Naive thymus-derived CD8-positive, alpha-beta T cell (primary cell): Measurements from ENCODE around the gene KRT79. TPM values are rescaled to one million over a fixed set of nuclear protein-coding genes. Genes with fewer than 3 reads are reported as not detected.

Experiments used
- ATAC-seq, 2 donors: fragments of 150-1000 bp; cut with Tn5 transposase in 1 of 2; sonication (Bioruptor Pico), chemical (Tn5 transposase) in 1 of 2; 1 replicate in 1 of 2; 2 replicates in 1 of 2; pipeline ENCODE4 v1.10.0; 2021; ENCODE audit warnings: mild to moderate bottlenecking in 2 of 2, moderate library complexity in 2 of 2
- POLR2A ChIA-PET: fragments of 350-600 bp; sonication (Branson Sonifier 250); formaldehyde crosslinking; loops from one replicate; lab custom pipeline; 2021; ENCODE audit warnings: antibody characterized with exemption; lab: Charles Lee
- DNase-seq, 10 donors: peaks; one replicate each; pipeline versions ENCODE4 v3.0.0 to v3.0.0-alpha.2; 2020 to 2022
- H3K27ac Mint-ChIP-seq, 10 donors: one replicate each; pipeline ENCODE4 v1.8.0; 2020 to 2022; ENCODE audit warnings: mild to moderate bottlenecking in 10 of 10, mixed read lengths in 10 of 10, moderate library complexity in 4 of 10, inconsistent platforms in 1 of 10
- H3K27me3 Mint-ChIP-seq, 5 donors: one replicate each; pipeline ENCODE4 v1.8.0; 2021 to 2022; ENCODE audit warnings: mixed read lengths in 5 of 5
- H3K36me3 Mint-ChIP-seq, 3 donors: one replicate each; pipeline ENCODE4 v1.8.0; 2020 to 2022; ENCODE audit warnings: mixed read lengths in 3 of 3, mild to moderate bottlenecking in 2 of 3, inconsistent platforms in 1 of 3
- H3K4me1 Mint-ChIP-seq, 4 donors: one replicate each; pipeline ENCODE4 v1.8.0; 2021 to 2022; ENCODE audit warnings: mixed read lengths in 4 of 4
- H3K4me3 Mint-ChIP-seq, 10 donors: one replicate each; pipeline ENCODE4 v1.8.0; 2020 to 2022; ENCODE audit warnings: mild to moderate bottlenecking in 10 of 10, mixed read lengths in 10 of 10, moderate library complexity in 6 of 10, inconsistent platforms in 1 of 10
- H3K9me3 Mint-ChIP-seq, 9 donors: one replicate each; pipeline ENCODE4 v1.8.0; 2020 to 2022; ENCODE audit warnings: mixed read lengths in 9 of 9, mild to moderate bottlenecking in 3 of 9, inconsistent platforms in 1 of 9, moderate library complexity in 1 of 9
- polyA plus RNA-seq, 3 donors: library from polyadenylated mRNA; unstranded; fragments of 300-500 nt; fragmentation: Illumina TruSeq; gene quantifications; one replicate each; pipeline ENCODE4 v1.2.3, GENCODE V29; 2021
- total RNA-seq, 8 experiments: library from RNA in 2 of 8; stranded (reverse) in 2 of 8; gene quantifications; one replicate each; pipeline ENCODE4 v1.2.3 and lab custom pipeline; 2021 to 2026

Gene KRT79
- total and polyA plus RNA-seq, 5 experiments from 2014 or later = not detected

GRCh38 chr12:52788192-52788875, 45.8 kb downstream of the KRT79 start:
- ATAC-seq = no peak
- peaks cover 14 to 23% (median 18%) of the 10 kb centered on the region in 4 donors for H3K4me1 Mint-ChIP-seq
- POLR2A ChIA-PET = interaction anchor here (1.1 to 1.7 kb wide), 2 partner anchors 14 to 45 kb away, joined by 3 to 5 read pairs; partner anchors contain the start of gene KRT79
- H3K4me3 Mint-ChIP-seq = no peak overlapping the region
- H3K36me3 Mint-ChIP-seq = no peaks in the 10 kb centered on the region
- DNase-seq = no peak
- peak overlapping the region in 2 of 10 donors; percentile 8 to 51 for H3K27ac Mint-ChIP-seq
- peaks cover 13 to 50% (median 40%) of the 10 kb centered on the region in 5 donors for H3K27me3 Mint-ChIP-seq
- H3K9me3 Mint-ChIP-seq = peaks cover 0 to 9% (median 0%) of the 10 kb centered on the region in 9 donors

DNA sequence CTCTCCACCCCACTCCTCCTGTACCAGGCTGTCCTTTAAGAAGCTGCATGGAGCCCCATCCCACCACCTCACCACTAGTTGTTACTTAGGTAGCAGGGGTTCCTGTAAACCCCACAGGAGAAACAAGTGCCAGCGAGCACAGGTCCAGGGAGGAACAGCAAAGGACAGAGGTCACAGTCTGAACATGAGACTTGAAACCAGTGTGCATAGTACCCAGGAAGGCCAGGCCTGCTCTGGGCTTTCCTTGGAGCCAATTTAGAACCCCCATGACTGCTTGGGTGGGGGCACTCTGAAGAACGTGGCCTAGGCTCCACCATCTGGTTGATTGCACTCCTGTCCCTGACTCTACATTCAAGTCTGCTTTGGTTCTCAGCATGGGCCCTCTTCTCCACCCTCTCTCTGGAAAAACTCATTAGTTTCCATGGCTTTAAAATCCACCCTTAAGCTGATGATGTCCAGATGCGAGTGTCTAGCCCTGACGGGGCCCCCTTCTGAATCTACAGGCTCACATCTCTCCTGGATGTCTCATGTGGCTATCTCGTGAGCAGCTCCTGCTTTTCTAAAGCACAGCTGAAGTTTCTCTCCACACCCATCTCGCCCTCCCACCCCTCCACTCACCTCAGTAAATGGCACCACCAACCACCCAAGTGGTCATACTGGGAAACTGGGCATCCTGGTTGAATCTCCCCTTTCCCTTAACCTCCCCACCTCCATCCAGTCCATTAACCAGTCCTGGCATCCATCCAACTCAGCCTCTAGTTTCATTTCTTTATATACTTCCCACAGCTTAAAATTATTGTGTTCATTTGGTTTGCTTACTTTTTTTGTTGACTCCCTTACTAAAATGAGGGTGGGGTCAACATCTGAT, 46.6 kb downstream of the KRT79 start:
- H3K27me3 Mint-ChIP-seq = peaks cover 13 to 52% (median 40%) of the 10 kb centered on the region in 5 donors
- ATAC-seq (no peak), DNase-seq (no peak)
- no peak overlapping the region for H3K4me3 Mint-ChIP-seq
- peak overlapping the region in 3 of 10 donors; percentile 8 to 45 (median 32) for H3K27ac Mint-ChIP-seq
- H3K36me3 Mint-ChIP-seq = no peaks in the 10 kb centered on the region
- H3K4me1 Mint-ChIP-seq = peaks cover 14 to 23% (median 18%) of the 10 kb centered on the region in 4 donors
- peaks cover 0 to 9% (median 0%) of the 10 kb centered on the region in 9 donors for H3K9me3 Mint-ChIP-seq
- POLR2A ChIA-PET = interaction anchor here (1.7 kb wide), 1 partner anchor 46 kb away, joined by 5 read pairs; the partner anchor contains the start of gene KRT79

DNA sequence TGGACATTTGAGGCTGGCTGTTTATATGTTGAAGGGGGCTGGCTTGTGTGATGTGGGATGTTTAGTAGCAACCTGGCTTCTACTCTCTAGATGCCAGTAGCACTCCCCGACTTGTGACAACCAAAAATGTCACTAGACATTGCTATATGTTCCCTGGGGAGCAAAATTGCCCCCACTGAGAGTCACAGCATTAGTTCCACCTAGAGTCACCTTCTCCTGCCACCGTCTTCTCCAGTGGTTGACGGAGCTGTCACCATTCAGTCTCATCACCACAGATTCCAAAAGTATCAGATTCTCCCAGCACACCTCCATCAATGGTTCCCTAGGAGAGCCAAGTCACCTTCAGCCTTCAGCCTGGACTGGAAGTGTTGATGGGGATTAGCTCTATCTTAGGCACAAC, 49.2 kb downstream of the KRT79 start:
- Mint-ChIP-seq H3K36me3 (no peaks in the 10 kb centered on the region), H3K9me3 (peaks cover 0 to 9% (median 0%) of the 10 kb centered on the region in 9 donors), H3K27me3 (peaks cover 11 to 41% (median 34%) of the 10 kb centered on the region in 5 donors), H3K27ac (peak overlapping the region in 1 of 10 donors; percentile 48), H3K4me3 (no peak overlapping the region), H3K4me1 (peaks cover 7 to 13% (median 10%) of the 10 kb centered on the region in 4 donors)
- ATAC-seq (no peak), DNase-seq (no peak)
- POLR2A ChIA-PET = no interaction called here

GRCh38 chr12:52783563-52784316, 50.4 kb downstream of the KRT79 start:
- Mint-ChIP-seq H3K4me3 (no peak overlapping the region), H3K27ac (peak overlapping the region in 1 of 10 donors; percentile 91), H3K36me3 (no peaks in the 10 kb centered on the region), H3K9me3 (peaks cover 0 to 9% (median 0%) of the 10 kb centered on the region in 9 donors), H3K4me1 (peaks cover 0 to 1% (median under 1%) of the 10 kb centered on the region in 4 donors), H3K27me3 (peaks cover 2 to 29% (median 23%) of the 10 kb centered on the region in 5 donors)
- POLR2A ChIA-PET = no interaction called here
- ATAC-seq (no peak), DNase-seq (no peak)

GRCh38 chr12:52782502-52782901, 51.6 kb downstream of the KRT79 start:
- H3K9me3 Mint-ChIP-seq = peaks cover 0 to 9% (median 0%) of the 10 kb centered on the region in 9 donors
- DNase-seq = no peak
- ATAC-seq = no peak
- peaks cover 1 to 20% (median 14%) of the 10 kb centered on the region in 5 donors for H3K27me3 Mint-ChIP-seq
- POLR2A ChIA-PET = no interaction called here
- no peak overlapping the region for H3K4me3 Mint-ChIP-seq
- H3K27ac Mint-ChIP-seq = no peak overlapping the region
- no peaks in the 10 kb centered on the region for H3K36me3 Mint-ChIP-seq
- no peaks in the 10 kb centered on the region for H3K4me1 Mint-ChIP-seq

- Mint-ChIP-seq H3K27me3 (peaks cover 1 to 20% (median 17%) of the 10 kb centered on the region in 5 donors), H3K27ac (no peak overlapping the region)
Measured at GRCh38 chr12:52781399-52782082, 52.6 kb downstream of the KRT79 start.

DNA sequence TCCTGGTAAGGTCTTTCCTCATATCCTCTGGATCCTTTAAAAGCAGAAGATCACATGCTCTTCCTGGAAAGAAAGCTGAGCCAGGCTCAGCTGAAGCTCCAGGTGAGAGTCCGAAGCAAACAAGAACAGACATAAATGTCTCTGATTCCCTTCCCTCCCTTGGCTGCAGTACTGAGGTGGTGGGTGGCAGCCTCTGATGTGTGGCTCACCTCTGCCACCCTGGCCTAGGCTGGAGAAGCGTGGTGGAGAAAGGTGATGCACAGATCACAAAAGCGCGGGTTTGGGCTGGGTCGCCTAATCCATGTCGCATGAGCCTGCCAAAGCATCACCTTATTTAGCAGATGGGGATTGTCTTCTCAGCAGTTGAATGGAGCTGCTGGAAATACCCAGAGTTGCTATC, 54.2 kb downstream of the KRT79 start:
- H3K27me3 Mint-ChIP-seq = peaks cover 1 to 13% (median 12%) of the 10 kb centered on the region in 5 donors
- H3K27ac Mint-ChIP-seq = peak overlapping the region in 1 of 10 donors; percentile 21
- H3K9me3 Mint-ChIP-seq = no peaks in the 10 kb centered on the region
- no peak for DNase-seq
- H3K4me3 Mint-ChIP-seq = no peak overlapping the region
- H3K4me1 Mint-ChIP-seq = no peaks in the 10 kb centered on the region
- POLR2A ChIA-PET = no interaction called here
- no peak for ATAC-seq
- no peaks in the 10 kb centered on the region for H3K36me3 Mint-ChIP-seq

More at GRCh38 chr12:52781399-52782082, 52.6 kb downstream of the KRT79 start:
- POLR2A ChIA-PET = no interaction called here
- Mint-ChIP-seq H3K4me1 (no peaks in the 10 kb centered on the region), H3K36me3 (no peaks in the 10 kb centered on the region), H3K9me3 (peaks cover 0 to 9% (median 0%) of the 10 kb centered on the region in 9 donors), H3K4me3 (no peak overlapping the region)
- ATAC-seq (no peak), DNase-seq (no peak)

DNA sequence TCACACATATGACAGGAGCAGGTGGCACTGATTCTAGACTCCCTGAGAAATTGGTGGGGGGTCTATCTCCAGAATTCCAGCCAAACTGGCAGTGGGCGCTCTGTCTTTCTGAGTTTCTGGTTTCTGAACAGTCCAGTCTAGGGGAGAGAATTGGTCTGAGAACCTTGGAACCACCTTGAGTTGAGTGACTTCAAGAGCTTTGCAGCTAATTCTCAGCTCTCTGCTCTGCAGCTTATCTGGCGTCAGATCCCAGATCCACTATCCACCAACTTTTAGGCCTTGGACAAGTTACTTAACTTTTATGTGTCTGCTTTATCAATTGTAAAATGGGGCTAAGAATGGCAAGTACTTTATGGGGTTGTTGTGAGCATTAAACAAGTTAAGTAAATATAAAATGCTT, 55.3 kb downstream of the KRT79 start:
- Mint-ChIP-seq H3K27me3 (peaks cover 0 to 9% (median 4%) of the 10 kb centered on the region in 5 donors), H3K4me1 (no peaks in the 10 kb centered on the region), H3K9me3 (no peaks in the 10 kb centered on the region), H3K36me3 (no peaks in the 10 kb centered on the region), H3K27ac (peak overlapping the region in 1 of 10 donors; percentile 82), H3K4me3 (no peak overlapping the region)
- ATAC-seq = no peak
- DNase-seq = no peak
- POLR2A ChIA-PET = no interaction called here

DNA sequence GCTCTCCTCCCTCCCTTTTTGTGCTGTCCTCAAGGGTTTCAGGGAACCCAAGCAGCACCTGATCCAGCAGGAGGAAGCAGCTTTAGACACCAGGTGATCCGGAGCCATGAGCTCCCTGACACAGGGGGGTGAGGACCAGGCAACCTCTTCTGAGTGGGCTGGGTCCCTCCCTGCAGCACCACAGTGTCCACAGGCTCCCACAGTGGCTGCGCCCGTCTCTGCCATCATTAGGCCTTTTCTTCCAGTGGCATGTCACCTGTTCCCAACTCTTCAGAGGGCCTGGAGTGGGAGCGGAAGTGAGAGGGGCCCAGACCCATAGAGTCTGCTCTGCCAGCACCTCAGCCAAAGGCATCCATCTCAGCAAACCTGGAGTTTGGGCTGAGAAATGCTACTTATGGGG, 56.5 kb downstream of the KRT79 start:
- Mint-ChIP-seq H3K27me3 (peaks cover 0 to 8% (median 1%) of the 10 kb centered on the region in 5 donors), H3K36me3 (no peaks in the 10 kb centered on the region), H3K9me3 (no peaks in the 10 kb centered on the region), H3K4me3 (no peak overlapping the region), H3K27ac (peak overlapping the region in 2 of 10 donors; percentile 41 to 62), H3K4me1 (no peaks in the 10 kb centered on the region)
- no peak for DNase-seq
- POLR2A ChIA-PET = no interaction called here
- no peak for ATAC-seq

DNA sequence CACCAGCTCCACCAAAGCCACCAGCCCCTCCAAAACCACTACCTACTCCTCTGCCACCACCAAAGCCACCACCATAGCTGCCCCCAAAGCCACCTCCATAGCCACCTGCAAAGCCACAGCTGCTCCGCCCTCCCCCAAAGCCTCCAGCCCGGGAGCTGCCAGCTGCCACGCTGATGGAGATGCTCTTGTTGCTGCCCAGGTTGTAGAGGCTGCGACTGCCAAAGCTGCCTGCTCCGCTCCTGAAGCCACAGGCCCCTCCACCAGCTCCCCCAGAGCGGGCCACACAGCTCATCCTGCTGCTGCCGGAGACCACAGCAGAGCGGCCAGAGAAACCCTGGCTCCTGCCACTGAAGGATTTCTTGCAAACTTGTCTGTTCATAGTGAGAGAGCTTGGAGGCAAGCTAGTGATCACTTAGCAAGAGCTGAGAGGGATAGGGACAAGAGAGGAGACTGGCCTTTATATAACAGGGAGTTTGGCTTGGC, 57.2 kb downstream of the KRT79 start, which contains the start of gene KRT76:
KRT76 (minus strand) TSS at position 433 of the 483 bp plus-strand sequence; CDS start at position 379, 54 bp downstream.
- POLR2A ChIA-PET = no interaction called here
- ATAC-seq (no peak), DNase-seq (no peak)
- no peaks in the 10 kb centered on the region for H3K36me3 Mint-ChIP-seq
- no peak within 1 kb of the TSS for H3K4me3 Mint-ChIP-seq
- H3K27ac Mint-ChIP-seq = peak within 1 kb of the TSS in 6 of 10 donors; percentile 40 to 91 (median 66)
- H3K4me1 Mint-ChIP-seq = no peaks in the 10 kb centered on the region
- H3K27me3 Mint-ChIP-seq = peaks cover 0 to 8% (median 1%) of the 10 kb centered on the region in 5 donors
- no peaks in the 10 kb centered on the region for H3K9me3 Mint-ChIP-seq

- Mint-ChIP-seq H3K27ac (peak overlapping the region in 3 of 10 donors; percentile 8 to 91 (median 70)), H3K27me3 (peaks cover 0 to 8% (median 1%) of the 10 kb centered on the region in 5 donors), H3K4me3 (no peak overlapping the region), H3K4me1 (no peaks in the 10 kb centered on the region), H3K36me3 (no peaks in the 10 kb centered on the region), H3K9me3 (no peaks in the 10 kb centered on the region)
- DNase-seq (no peak), ATAC-seq (no peak)
- POLR2A ChIA-PET = no interaction called here
Measured at GRCh38 chr12:52776435-52776834, 57.7 kb downstream of the KRT79 start.
